Measurements from ENCODE around the gene GPR32. TPM values are rescaled to one million over a fixed set of nuclear protein-coding genes. Genes with fewer than 3 reads are reported as not detected.

Gene GPR32
- total and polyA plus RNA-seq, 2 of the 8 experiments (the other 6 are each of a cell fraction or from before 2014, with no cell fraction given): not detected

DNA sequence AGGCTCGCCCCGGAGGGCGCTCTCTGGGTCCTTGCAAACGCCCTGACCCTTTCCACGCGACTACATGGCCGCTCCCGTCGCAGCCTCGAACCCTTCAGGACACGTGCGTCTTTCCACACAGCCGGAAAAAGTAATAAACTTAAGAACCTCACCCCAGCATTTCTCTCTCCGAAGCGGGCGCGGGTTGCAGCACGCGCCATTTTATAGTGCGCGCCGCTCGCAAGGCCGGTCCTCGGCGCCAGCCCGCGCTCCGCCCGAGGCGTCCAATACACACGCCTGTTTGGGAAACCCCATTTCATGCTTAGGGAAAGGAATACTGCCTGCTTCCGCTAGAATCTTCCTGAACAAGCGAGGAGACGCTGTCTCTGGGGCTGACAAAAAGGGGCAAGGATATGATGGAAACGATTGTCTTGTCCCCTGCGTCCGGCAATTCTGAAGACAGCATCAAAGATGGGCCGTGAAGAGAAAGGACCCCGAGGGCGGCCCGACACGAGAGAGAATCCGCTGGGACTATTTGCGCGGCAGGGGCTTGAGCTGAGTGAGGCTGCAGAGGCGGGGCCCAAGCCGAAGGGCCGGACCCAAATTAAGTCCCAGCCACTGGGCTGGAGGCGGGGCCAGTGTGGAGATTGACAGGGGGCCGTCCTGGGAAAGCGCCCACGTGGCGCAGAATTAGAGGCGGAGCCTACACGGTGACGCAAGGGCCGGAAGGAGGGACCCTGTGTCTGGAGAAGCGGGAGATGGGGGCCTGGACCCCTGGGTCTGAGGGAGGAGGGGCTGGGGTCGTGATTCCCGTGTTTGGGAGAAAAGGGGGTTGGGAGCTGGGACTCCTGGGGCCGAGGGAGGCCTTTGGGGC is 34.4 kb downstream of the GPR32 start (continued):
- TF ChIP-seq JUND (IDR thresholded peaks at IDR 0.05; ENCODE audit: low read length) (peak; percentile 64), POLR2A (IDR thresholded peaks at IDR 0.05; ENCODE audit: control extremely low read depth in 1 of 2, low read depth in 2 of 2, low read length in 2 of 2) (peak; percentile 98 to 99), CTBP2 (IDR thresholded peaks at IDR 0.05; ENCODE audit: borderline replicate concordance, insufficient read depth, insufficient read length, low read length) (no peak), KDM4A (IDR thresholded peaks at IDR 0.05; ENCODE audit: low read depth, low read length, severe bottlenecking) (peak; percentile 47), CHD1 (IDR thresholded peaks at IDR 0.05; ENCODE audit: low read depth, low read length) (peak; percentile 77; the same call in 1 of the 2 replicates), POU5F1 (IDR thresholded peaks at IDR 0.05; ENCODE audit: low read depth, low read length) (no peak), SAP30 (IDR thresholded peaks at IDR 0.05; ENCODE audit: insufficient read depth, insufficient replicate concordance, low read length) (peak; percentile 23), RNF2 (IDR thresholded peaks at IDR 0.05; ENCODE audit: borderline replicate concordance, low read depth, low read length, missing control alignments, poor library complexity, severe bottlenecking) (no peak), NRF1 (IDR thresholded peaks at IDR 0.05; ENCODE audit: low read depth, low read length) (peak; percentile 16; the same call in 1 of the 2 replicates), HDAC6 (IDR thresholded peaks at IDR 0.05; ENCODE audit: low read depth, low read length) (no peak), GTF2F1 (IDR thresholded peaks at IDR 0.05; ENCODE audit: borderline replicate concordance, low read depth, low read length) (peak; percentile 97)
